HCEC 1CT (cell line): Measurements from ENCODE around the gene PLPP1.

Source experiments
- DNase-seq: peaks from one replicate; pipeline ENCODE4 v3.0.0-alpha.2; 2017

PLPP1 gene

DNA sequence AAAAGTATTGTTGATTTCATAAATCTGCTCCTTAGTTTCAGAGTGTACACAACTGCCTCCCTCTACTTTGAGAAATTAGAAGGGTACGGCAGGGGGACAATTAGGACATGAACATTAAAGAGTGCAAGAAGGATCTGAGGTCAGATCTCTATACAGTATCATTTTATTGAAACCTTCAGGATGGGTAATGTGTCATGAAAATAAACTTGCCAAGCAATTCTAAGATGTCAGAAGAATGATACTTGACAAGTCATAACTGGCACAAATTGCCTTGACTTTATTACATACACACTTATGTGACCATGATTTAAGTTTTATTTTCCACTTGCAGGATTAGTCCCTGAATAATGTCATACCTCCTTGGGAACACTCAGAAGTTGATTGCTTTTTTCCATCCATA, 92.8 kb downstream of the PLPP1 start:
- DNase-seq: no peak

DNA sequence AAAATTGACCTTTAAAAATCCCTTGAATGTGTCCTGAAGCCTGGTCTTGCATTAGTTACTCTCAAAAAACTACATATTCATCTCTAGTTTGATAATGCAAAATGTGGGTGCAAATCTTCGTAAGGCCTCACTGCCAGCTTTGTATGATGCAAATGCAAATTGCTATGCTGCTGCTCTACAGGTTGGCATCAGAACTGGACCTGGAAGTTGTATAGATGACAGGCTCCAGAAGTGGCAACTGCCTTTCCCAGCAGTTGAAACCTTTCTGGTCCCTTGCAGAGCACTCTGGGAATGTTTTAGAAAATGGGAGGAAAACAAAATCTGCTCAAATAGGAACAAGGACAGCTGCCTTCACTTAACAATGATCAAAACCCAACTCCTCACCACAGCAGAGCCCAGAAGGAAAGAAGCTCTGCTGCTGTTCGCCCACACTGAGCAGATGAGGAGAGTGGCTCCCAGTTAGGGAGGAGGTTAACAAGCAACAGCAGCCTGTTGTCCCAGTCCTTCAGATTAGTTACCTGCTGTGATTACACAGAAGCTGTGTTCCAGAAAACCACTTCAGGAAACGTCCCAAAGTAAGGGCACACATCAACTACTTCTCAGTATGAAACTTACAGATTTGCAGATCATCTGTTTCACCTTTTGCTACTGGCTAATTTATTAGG, 93.5 kb downstream of the PLPP1 start:
- DNase-seq: no peak

GRCh38 chr5:55440188-55440646, 94.5 kb downstream of the PLPP1 start:
- peak; percentile 32 for DNase-seq

DNA sequence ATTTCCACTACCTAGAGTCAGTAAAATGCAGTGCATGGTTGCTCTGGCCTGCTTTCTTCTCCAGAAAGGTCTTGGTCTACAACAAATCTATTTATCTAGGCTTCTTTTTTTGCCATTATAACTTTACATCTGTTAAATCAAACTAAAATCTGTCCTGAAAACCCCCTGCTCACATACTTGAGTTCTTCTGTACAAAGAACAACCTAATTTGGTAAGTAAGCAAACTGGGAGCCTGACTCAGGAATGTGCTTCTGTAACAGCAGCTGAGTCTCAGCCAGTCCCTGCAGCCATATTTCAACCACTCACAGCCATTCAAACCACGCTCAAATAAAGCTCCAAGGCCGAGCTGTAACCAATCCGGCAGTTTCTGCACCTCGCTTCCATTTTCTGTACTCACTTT, 95.8 kb downstream of the PLPP1 start:
- peak; percentile 86 for DNase-seq

- DNase-seq: no peak
These were observed 96.9 kb downstream of the PLPP1 start for GRCh38 chr5:55437859-55438206.

DNA sequence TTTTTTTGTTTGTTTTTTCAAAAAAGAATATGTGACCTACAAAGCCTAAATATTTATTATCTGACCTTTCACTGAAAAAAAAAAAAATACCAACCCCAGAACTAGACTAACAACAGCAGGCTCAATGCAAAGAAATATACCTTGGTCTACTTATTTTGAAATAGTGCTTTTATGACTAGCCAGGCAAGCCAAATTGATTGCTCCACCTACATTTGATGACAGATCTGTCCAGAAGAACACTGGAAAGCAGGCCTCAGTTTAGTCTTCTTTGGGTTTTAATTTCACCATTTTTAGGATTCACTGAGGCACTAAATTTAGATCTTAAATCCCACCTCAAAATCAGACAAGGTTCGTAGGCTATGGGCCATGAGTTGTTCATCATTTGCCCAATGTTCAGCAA, 97.3 kb downstream of the PLPP1 start:
- no peak for DNase-seq

DNA sequence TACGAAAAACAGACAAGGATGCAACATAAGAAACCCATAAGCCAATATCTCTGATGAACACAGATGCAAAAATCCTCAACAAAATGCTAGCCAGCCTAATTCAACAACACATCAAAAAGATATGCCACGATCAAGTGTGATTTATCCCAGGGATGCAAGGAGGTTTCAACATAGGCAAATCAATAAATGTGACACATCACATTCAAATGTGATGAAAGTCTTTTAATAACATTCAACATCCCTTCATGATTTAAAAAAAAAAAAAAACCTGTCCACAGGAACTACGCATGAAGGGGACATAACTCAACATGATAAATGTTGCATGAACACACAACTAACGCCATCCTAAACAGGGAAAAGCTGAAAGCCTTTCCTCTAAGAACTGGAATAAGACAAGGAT, 102.2 kb downstream of the PLPP1 start:
- no peak for DNase-seq

DNA sequence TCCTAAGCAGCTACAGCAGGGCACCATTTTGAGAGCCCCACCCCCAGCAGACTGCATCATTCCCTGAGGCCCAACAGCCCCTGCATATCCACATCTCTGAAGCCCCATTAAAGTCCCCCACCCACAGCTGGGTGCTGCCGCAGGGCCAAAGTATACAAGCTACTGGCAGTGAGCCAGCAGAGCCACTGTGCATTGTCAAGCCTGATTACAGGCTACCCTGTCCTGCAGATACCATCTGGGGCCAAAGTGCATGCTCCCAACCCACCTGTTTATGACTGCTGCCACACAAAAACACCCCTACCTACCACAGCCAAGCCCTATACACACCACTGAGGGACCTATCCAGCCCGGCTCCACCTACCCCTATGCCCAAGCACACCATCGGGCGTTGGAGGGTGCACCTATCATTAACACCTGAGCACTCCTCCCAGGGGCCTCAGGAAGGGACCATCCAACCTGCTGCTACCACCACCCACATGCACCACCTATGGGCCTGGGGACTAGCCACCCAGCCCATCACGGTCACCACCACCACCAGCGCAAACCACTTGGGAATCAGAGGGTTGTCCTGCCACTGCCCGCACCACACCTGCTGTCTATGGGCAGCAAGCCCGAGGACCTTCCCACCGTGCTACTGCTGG, 105.0 kb downstream of the PLPP1 start:
- no peak for DNase-seq

DNA sequence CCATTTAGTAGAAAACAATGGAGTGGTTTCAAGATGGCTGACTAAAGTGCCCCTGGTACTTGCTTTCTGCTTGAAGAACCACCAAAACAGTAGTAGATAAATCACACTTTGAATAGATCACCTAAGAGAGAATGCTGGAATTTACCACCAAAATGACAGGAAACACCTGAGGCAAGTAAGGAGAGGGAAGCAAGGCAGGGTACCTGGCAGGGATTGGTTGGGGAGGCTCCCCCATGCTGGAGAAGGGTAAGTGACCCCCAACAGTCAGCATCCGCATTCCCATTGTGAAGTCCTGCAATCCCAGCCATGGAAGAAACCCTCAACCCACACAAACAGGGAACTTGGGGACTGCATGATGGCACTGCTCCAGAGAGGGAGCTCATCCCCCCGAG, 105.5 kb downstream of the PLPP1 start:
- DNase-seq: no peak

GRCh38 chr5:55427157-55427556, 107.6 kb downstream of the PLPP1 start:
- DNase-seq: peak; percentile 82

- DNase-seq: no peak
These were observed 108.3 kb downstream of the PLPP1 start for GRCh38 chr5:55426455-55426854.

DNA sequence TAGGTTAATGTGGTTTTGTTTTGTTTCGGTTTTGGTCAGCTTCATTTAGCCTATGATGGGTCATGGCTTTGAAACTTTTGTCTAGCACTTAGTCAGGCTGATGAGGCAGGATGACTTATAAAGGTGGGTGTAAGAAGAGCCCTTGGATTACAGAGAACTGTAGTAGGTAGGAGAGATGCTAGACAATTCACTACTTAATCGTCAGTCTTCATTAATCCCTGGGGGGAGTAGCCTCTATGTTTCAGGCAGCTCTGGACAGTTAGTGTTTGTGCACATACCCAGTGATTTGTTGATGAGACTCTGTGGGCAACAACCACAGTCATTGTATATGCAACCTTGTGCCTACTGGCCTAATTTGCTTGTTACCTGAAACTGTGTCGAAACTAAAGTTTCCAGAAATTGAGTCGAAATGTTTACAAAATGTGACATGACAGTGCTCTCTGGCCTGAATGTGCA, 113.7 kb downstream of the PLPP1 start:
- peak; percentile 51 for DNase-seq

DNA sequence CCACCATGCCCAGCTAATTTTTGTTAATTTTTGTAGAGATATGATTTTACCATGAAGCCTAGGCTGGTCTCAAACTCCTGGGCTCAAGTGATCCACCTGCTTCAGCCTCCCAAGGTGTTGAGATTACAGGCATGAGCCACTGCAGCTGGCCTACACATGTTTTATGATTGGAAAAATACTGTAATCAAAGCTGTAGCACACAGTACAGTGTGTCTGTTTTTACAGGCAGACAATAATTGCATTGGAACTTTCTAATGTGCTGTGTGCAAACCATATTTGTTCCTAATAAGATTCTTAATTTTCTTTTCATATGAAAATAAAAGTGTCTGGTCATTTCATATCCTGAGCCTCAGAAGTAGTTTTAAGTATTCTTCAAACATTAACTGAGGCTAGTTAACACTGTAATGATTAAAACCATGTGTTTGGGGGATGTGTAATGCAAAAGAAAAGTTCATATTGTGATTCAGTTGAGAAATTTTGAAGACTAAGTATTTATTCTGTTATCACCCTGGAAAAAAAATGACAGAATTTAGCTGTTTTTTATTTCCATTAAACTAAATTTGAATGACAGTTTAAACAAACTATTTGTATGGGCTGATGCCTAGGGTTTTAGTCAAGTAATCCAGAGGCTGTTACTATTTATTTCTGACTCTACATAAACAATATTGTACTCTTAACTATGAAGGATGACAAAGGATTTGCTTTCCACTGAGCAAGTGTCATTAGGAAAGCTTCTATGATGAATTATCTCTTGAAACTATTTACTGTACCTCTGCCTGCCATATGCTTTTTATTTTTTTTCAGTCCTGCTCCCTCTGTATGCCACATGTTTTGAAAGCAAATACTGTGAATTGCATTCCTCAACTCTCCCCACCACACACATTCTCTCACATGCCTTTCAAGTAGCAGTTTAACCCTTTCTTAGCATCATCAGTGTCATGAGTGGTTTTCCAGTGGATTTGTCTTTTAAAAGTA, 115.5 kb downstream of the PLPP1 start:
- peak; percentile 85 for DNase-seq

DNA sequence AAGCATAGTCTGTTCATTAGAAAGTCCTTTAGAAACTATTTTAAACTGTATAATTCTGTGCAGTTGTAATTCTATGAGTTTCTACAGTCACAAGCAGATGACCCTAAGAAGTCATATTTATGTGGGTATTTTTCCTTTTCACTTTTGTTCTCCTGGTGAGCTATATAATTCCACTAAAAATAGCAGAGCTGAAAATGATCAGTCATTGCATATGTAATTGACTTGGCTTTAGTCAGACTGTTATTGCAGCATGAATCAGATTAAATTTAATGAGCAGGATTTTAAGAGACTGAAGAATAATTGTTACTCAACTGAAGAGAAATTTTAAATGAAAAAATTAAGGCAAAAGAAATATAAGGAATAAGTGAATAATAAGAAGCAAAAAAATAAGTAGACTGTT, 118.5 kb downstream of the PLPP1 start:
- peak; percentile 48 for DNase-seq

DNA sequence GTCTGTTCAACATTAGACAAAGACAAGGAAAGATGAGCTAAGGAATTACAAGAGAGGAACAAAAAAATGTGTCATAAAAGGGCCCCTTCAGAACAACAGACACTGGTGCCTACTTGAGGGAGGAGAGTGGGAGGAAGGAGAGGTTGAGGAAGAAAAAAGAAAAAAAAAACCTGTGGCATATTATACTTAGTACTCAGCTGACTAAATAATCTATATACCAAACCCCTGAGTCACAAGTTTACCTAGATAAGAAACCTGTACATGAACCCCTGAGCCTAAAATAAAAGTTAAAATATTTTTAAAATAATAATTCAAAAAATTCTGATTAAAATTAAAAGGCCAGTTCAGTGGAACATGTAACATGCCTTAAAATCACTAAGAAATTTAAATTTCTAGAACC, 119.7 kb downstream of the PLPP1 start:
- no peak for DNase-seq

GRCh38 chr5:55413644-55414043, 121.1 kb downstream of the PLPP1 start:
- DNase-seq: no peak

GRCh38 chr5:55411876-55412275, 122.9 kb downstream of the PLPP1 start:
- DNase-seq: no peak

DNA sequence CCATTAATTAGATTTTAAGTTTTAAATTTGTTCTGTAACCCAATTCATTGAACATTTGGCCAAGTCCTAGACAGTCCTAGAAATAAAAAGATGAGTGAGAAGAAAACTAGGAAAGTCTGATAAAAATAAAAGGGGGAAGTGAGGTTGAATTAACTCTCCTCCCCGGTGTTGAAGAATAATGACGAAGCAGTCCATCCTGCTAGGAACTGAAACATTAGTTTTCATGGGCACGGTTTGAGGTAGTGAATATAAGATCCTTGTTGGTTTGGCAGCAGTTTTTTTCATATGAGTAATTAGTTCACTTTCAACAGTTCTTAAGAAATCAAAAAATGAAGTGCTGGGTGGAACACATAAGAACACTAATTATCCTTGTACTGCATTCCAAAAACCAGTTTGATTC, 123.9 kb downstream of the PLPP1 start:
- no peak for DNase-seq

GRCh38 chr5:55409775-55410174, 125.0 kb downstream of the PLPP1 start:
- DNase-seq: no peak

GRCh38 chr5:55407984-55408383, 126.8 kb downstream of the PLPP1 start:
- peak; percentile 60 for DNase-seq

- DNase-seq: peak; percentile 60
These were observed 127.6 kb downstream of the PLPP1 start for GRCh38 chr5:55407059-55407684.

DNA sequence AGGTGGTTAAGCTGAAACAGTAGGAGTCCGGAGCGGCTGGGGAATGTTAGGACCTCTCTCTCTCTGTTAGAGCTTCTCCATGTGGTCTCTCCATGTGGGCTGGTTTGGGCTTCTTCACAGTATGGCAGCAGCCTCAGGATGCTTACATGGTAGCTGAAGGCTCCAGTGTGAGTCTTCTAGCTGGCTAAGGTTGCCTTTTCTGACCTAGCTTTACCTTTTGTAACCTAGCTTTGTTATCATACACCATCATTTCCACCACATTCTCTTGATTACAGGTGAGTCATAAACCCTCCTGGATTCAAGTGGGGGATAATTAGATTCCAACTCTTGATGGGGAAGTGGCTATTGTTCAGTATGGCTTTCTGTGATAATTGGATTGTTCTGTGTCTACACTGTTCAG, 128.5 kb downstream of the PLPP1 start:
- no peak for DNase-seq

DNA sequence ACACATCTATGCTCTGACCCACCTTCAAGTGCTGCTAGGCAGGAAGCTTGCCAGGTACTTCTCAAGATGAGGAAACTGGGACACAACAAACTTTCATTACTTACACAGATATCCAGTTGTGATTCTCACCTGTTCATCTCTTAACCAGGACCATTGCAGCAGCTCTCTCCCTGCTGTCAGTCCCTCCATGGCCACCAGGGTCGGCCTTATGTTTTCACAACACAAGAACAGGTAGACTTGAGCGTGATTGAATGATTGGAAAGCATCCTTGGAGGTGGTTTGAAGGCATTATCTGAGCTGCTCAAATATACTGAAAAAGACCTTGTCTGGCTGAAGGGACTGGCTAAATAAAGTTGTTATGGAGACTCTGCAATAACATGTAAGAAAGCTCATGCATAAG, 132.6 kb downstream of the PLPP1 start:
- DNase-seq: no peak
